Esophagus mucosa (tissue), 1 donor: ENCODE results near the gene AIFM1. TPM values are rescaled to one million over a fixed set of nuclear protein-coding genes. Genes with fewer than 3 reads are reported as not detected.

Experiments used
- ATAC-seq: fragments of 200-7000 bp; cut with Tn5 transposase; one replicate; pipeline ENCODE4 v1.9.1; 2020
- total RNA-seq: library from RNA; stranded (reverse); gene quantifications from one replicate; pipeline ENCODE4 v1.2.4, GENCODE V29; 2023
- donor health status: DM: yes; HTN: yes; CAD: no.

The AIFM1 gene
- total RNA-seq, 1 donor from 2014 or later: 21.9 TPM

- ATAC-seq: no peak
Measured at GRCh38 chrX:130090364-130090763, 75.3 kb downstream of the AIFM1 start.

- peak; percentile 36 for ATAC-seq
Measured at GRCh38 chrX:130086447-130087206, 79.0 kb downstream of the AIFM1 start.

GRCh38 chrX:130085551-130086446, 79.8 kb downstream of the AIFM1 start:
- ATAC-seq: no peak

DNA sequence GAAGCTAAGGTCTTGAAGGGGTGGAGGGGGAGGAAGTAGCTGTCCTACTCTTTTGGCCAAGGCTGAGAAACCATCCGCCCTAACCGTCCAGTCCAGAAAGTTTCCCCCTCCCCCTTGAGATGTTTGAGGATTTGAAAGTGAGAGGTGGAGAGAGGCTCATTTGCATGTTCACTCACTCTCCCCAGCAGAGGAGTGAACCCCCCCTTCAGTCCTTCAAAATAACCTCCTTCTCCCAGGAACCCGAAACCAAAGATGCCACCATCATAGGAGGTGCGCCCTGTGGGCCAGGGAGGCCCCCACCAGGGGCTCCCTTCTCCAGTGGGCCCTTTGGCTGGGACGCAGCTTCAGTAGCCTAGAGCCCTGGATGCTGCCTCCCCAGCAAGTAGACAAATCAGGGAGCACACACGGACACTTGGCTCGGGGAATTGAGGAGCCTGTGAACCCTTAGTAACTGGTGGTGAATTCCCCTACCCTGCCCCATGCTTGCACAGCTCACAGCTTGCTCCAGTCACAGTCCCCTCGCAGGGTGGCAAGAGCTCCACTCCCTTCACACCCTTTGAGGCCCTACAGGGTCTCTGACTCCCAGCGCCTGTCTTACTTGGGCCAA, 80.9 kb downstream of the AIFM1 start:
- ATAC-seq: no peak

- ATAC-seq: no peak
Measured at GRCh38 chrX:130083656-130084382, 81.8 kb downstream of the AIFM1 start.

DNA sequence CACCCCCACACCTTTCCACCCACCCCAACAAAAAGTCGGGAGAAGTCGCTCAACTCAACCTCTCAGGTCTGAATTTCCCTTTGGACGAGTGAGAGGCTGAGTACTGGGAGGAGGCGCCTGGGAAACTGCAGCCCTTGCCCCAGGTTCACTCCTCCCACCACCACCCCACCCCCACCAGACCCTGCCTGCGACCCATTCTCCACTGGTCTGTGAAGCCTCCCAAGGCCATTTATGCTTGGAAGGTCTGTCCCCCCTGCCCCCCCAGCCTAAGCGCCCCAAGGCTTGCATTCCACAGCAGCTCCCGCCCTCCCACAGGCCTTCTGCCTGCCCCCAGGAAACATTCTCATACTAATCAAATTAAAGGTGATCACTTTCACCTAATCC, 82.5 kb downstream of the AIFM1 start:
- no peak for ATAC-seq

- ATAC-seq: peak; percentile 48
Measured at GRCh38 chrX:130082244-130083106, 83.2 kb downstream of the AIFM1 start.

GRCh38 chrX:130081421-130082045, 84.1 kb downstream of the AIFM1 start:
- ATAC-seq: no peak

DNA sequence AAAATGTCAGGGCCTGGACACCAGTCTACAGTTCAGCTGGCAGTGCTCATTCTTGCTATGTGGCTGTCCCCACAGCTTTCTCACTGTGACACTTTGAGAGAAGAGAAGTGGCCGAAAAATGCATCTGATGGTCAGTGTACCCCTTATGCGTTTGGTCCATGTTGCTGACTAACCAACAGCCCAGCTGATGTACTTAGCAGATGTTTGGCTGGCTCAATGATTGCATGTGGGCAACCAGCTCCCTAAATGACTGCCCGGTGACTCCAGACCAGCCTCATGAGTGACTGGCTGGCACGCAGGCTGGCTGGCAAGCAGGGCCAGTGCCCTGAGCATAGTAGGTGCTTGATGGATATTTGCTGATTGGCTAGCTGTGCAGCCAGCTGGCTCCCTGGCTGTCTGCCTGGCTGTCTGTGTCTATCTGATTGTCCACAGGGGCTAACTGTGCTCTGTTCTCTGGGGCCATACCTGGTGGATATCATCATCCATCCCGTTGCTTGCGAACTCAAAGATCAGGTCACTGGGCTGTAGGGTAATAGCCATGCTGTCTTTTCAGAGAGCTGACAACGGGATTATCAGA, 84.8 kb downstream of the AIFM1 start:
- no peak for ATAC-seq

GRCh38 chrX:130079824-130080406, 85.7 kb downstream of the AIFM1 start:
- peak; percentile 60 for ATAC-seq

Other genes with a start within 250 kb of the AIFM1 start
- 2.6 TPM for gene BCORL1, start 183.2 kb downstream of the AIFM1 start, total RNA-seq
- gene ELF4, start 55.3 kb downstream of the AIFM1 start, total RNA-seq: 11.2 TPM
- gene RAB33A, start 6.1 kb upstream of the AIFM1 start, total RNA-seq: 0.20 TPM
- gene ZNF280C, start 103.1 kb upstream of the AIFM1 start, total RNA-seq: 2.9 TPM
- gene SLC25A14, start 174.1 kb upstream of the AIFM1 start, total RNA-seq: 8.4 TPM
- gene GPR119, start 219.8 kb upstream of the AIFM1 start, total RNA-seq: not detected
- gene RBMX2, start 236.1 kb upstream of the AIFM1 start, total RNA-seq: 11.4 TPM